MM.1S (cell line): Measurements from ENCODE around the gene RPTOR.

Source experiments
- EZH2 ChIP-seq: fragments of 300-600 bp; sonication (generic); optimal IDR thresholded peaks from 2 replicates; pipeline ENCODE3; 2017; ENCODE audit warnings: low read depth, mild to moderate bottlenecking, antibody characterized with exemption, low read length, mixed read lengths
- EZH2phosphoT487 ChIP-seq: fragments of 300-600 bp; sonication (generic); IDR thresholded peaks from 2 replicates; pipeline ENCODE4 v1.6.1; 2018; ENCODE audit warnings: antibody characterized with exemption, low read length
- TF ChIP-seq, protein P1 (sequence below): fragments of 300-600 bp; sonication (generic); IDR thresholded peaks from 2 replicates; pipeline ENCODE4 v1.5.1; 2016; ENCODE audit warnings: antibody characterized with exemption, low read length, mixed read lengths

DNA sequence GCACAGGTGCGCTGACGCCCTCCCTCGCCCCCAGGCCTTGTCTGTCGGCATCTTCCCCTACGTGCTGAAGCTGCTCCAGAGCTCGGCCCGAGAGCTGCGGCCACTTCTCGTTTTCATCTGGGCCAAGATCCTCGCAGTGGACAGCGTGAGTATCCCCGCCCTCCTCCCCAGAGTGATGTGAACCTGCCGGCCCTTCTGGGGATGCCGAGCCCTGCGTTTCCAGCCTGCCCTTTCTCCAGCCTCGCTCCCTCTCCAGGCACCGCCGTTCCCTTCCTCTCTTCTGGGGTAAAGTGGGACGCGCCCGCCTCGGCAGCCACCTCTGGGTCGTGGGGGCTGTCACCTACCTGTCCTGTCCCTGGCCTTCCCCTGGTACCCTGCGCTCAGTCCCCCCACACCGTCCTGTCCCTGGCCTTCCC is 313.1 kb downstream of the RPTOR start:
- TF ChIP-seq, protein P1, sequence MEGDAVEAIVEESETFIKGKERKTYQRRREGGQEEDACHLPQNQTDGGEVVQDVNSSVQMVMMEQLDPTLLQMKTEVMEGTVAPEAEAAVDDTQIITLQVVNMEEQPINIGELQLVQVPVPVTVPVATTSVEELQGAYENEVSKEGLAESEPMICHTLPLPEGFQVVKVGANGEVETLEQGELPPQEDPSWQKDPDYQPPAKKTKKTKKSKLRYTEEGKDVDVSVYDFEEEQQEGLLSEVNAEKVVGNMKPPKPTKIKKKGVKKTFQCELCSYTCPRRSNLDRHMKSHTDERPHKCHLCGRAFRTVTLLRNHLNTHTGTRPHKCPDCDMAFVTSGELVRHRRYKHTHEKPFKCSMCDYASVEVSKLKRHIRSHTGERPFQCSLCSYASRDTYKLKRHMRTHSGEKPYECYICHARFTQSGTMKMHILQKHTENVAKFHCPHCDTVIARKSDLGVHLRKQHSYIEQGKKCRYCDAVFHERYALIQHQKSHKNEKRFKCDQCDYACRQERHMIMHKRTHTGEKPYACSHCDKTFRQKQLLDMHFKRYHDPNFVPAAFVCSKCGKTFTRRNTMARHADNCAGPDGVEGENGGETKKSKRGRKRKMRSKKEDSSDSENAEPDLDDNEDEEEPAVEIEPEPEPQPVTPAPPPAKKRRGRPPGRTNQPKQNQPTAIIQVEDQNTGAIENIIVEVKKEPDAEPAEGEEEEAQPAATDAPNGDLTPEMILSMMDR, result no peak
- TF ChIP-seq EZH2 (no peak), EZH2phosphoT487 (no peak)
